ENCODE data around the gene MINDY4.

The MINDY4 gene

DNA sequence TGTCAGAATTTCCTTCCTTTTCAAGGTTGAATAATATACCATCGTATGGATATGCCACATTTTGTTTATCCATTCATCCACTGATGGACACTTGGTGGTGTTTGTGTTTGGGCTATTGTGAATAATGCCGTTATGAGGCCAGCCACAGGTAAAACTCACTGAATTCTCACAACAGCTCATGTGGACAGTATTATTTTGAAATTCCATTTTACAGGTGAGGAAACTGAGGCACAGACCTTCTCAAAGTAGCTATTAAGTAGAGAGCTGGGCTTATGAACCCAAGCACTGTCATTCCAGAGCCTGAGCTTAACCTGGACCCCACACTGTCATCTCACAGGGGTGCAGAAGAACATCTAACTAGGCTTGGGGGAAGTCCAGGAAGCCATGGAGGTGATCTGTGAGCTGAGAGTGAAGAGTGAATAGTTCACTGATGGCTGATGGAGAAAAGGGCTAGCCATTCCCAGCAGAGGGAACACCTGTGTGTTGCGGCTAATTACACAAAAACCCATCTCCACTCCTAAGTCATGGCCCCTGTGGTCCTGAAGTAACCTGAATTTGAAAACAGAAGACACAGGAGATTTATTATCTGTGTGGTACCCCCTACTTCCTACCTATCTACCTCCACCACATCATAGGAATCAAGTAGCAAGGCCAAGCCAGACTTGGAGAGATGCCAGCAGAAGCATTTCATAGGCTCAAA lies 10.6 kb upstream of the MINDY4 start:
- Histone ChIP-seq H3K4me1 (ENCODE audit: control insufficient read depth, low read depth, low read length) (no peaks in the 10 kb centered on the region), H3K36me3 (ENCODE audit: control insufficient read depth, low read depth, low read length) (no peaks in the 10 kb centered on the region), H3K9me3 (ENCODE audit: control insufficient read depth, low read depth, low read length) (no peaks in the 10 kb centered on the region), H3K9ac (ENCODE audit: low read length) (no peak overlapping the region), H3K4me3 (ENCODE audit: low read length) (no peak overlapping the region), H3K27me3 (ENCODE audit: control insufficient read depth, insufficient read depth, low read length) (peaks cover 3% of the 10 kb centered on the region), H3K27ac (ENCODE audit: low read length) (no peak overlapping the region)

DNA sequence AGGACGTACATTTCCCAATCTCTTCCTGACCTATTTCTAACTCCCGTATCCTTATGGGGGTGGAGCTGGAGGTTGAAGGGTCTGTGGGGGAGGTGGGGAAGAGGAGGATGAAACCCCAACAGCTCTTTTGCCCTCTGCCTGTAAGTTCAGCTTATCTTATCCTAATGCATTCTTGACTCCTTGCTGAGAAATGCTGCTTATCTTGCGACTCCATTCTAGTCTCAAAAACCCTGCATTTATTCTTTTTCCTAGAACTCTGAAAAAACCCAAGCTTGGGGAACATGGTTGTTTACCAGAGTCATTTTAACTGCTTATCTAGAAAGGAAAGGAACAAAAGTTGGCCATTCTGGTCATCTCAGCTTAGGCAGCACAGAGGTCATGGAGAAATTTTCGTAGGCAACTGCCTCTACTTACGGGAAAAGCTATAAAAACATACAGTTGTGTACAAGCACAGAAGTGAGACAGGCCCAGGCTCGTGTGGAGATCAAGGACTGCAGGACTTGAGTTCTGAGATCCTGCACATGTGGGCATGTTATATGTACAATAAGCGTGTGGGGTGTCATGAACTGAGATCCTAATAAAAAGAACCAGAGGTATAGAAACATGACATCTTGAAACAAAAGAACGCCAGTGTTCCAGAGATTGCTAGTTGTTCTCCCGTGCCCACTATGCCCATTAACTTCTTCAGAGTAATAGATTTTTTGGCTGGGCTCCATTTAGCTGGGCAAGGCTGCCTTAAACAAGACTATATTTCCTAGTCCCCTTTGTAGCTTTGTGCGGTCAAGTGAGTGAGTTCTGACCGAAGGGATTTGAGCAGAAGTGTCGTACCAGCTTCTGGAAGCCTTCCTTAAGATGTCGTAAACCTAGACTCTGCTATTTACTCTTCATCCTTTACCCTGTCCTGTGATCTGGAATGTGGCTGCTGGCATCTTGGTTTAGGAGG lies 9.7 kb upstream of the MINDY4 start:
- Histone ChIP-seq H3K9me3 (ENCODE audit: control insufficient read depth, low read depth, low read length) (no peaks in the 10 kb centered on the region), H3K4me1 (ENCODE audit: control insufficient read depth, low read depth, low read length) (no peaks in the 10 kb centered on the region), H3K36me3 (ENCODE audit: control insufficient read depth, low read depth, low read length) (no peaks in the 10 kb centered on the region), H3K27me3 (ENCODE audit: control insufficient read depth, insufficient read depth, low read length) (peaks cover 3% of the 10 kb centered on the region), H3K9ac (ENCODE audit: low read length) (no peak overlapping the region), H3K4me3 (ENCODE audit: low read length) (no peak overlapping the region), H3K27ac (ENCODE audit: low read length) (no peak overlapping the region)

DNA sequence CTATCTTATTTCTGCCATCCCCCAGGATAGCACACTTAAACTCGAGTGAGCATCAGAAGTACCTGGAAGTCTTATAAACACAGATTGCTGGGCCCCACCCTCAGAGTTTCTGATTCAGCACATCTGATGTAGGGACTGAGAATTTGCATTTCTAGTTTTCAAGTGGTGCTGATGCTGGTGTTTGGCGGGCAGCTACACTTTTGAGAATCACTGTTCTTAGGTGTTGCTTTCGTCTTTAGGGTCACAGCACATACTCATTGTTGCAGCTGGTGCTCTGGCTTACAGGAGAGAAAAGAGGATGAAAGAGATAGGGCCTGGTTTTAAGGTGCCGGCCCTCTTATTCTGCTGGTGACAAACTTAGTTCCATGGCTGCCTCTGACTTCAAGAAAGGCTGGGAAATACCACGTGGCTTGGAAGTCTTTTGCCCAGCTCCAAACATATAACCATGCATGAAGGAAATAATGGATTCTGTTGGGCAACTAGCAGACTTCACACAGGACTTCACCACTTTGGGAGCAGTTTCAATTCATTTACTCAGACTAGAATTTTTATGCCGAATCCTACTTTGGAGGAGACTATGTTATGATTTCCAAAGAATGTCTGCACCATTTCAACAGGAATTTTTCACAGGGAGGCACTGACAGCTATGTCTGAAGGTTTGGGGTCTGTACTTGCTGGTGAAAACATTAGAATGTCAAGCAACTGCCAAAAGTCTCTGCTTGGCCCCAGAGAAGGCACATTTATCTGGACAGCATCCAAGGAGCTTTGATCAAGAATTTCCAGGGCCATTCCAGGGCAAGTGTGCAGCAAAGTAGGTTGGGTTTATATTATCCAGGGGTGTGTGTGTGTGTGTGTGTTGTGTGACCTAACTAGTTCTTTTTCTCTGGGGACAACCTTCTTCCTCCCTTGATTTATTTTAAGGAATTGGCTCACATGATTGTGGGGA lies 6.9 kb upstream of the MINDY4 start:
- H3K9me3 ChIP-seq (ENCODE audit: control insufficient read depth, low read depth, low read length): no peaks in the 10 kb centered on the region
- no peak overlapping the region for H3K9ac ChIP-seq (ENCODE audit: low read length)
- no peak overlapping the region for H3K4me3 ChIP-seq (ENCODE audit: low read length)
- H3K27ac ChIP-seq (ENCODE audit: low read length): no peak overlapping the region
- H3K36me3 ChIP-seq (ENCODE audit: control insufficient read depth, low read depth, low read length): no peaks in the 10 kb centered on the region
- H3K4me1 ChIP-seq (ENCODE audit: control insufficient read depth, low read depth, low read length): no peaks in the 10 kb centered on the region
- H3K27me3 ChIP-seq (ENCODE audit: control insufficient read depth, insufficient read depth, low read length): peaks cover 3% of the 10 kb centered on the region

DNA sequence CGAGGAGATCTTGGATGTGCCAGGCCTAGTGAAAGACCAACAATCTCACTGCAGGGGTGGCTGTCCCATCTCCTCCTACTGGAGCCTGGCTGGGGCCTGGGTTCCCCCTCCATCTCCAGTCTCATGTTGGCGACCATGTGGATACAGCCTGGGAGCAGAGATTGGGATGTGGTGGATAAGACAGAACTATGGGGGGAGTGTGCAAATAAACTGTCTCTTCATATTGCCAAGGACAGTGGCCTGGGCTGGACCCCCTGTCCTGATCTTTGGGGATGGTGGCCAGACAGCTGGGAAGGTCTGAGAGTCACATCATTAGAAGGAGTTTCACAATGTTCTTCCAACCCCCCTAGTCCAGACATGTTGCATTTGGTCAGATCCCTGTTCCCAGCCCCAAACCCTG lies 5.8 kb upstream of the MINDY4 start:
- H3K9ac ChIP-seq (ENCODE audit: low read length): no peak overlapping the region
- H3K27me3 ChIP-seq (ENCODE audit: control insufficient read depth, insufficient read depth, low read length): peaks cover 6% of the 10 kb centered on the region
- no peaks in the 10 kb centered on the region for H3K36me3 ChIP-seq (ENCODE audit: control insufficient read depth, low read depth, low read length)
- no peaks in the 10 kb centered on the region for H3K9me3 ChIP-seq (ENCODE audit: control insufficient read depth, low read depth, low read length)
- no peak overlapping the region for H3K4me3 ChIP-seq (ENCODE audit: low read length)
- H3K4me1 ChIP-seq (ENCODE audit: control insufficient read depth, low read depth, low read length): no peaks in the 10 kb centered on the region
- H3K27ac ChIP-seq (ENCODE audit: low read length): no peak overlapping the region

DNA sequence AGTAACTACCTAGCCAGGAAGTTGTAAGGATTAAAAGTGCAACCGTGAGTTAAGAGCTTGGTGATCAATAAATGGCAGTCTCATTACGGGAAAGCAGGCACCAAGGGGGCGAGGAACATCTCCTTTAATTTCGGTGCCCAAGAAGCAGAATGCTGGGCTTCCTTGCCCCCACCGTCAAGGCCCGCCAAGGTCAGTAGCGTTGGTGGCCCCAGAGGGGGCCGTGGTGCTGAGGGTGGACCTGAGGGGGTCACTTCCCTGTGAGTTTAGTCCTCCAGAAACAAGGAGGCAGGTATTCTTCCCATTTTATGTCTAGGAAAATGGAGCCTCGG lies 408 bp upstream of the MINDY4 start:
- Histone ChIP-seq H3K27ac (ENCODE audit: low read length) (no peak overlapping the region), H3K4me1 (ENCODE audit: control insufficient read depth, low read depth, low read length) (no peaks in the 10 kb centered on the region), H3K4me3 (ENCODE audit: low read length) (peak overlapping the region; percentile 77), H3K36me3 (ENCODE audit: control insufficient read depth, low read depth, low read length) (no peaks in the 10 kb centered on the region), H3K27me3 (ENCODE audit: control insufficient read depth, insufficient read depth, low read length) (peaks cover 4% of the 10 kb centered on the region), H3K9me3 (ENCODE audit: control insufficient read depth, low read depth, low read length) (no peaks in the 10 kb centered on the region), H3K9ac (ENCODE audit: low read length) (peak overlapping the region; percentile 12)

DNA sequence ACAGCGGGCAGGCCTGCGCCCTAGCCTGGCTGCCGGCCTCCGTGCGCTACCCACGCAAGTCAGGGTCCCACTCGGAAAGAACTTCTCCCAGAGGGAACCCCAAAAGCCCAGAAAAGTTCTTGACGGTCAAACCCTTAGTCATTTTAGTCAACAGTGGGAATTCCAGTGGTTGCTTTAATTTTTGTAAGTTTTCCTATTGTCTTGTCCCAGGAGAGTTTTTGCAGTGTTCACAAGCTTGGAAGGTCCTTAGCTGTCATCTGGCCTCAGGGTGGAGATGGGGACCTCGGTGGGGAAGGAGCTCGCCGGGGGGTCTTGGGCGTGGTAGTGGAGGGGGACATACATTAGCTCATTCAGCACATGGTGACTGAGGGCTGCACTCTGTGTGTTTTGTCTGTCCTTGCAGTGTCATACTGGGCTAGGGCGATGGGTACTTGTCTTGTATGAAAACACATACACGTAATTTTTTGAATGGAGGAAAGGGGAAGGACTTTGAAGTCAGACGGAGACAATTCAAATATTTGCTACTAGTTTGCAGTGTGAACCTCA lies 736 bp downstream of the MINDY4 start:
- no peak overlapping the region for H3K27ac ChIP-seq (ENCODE audit: low read length)
- H3K27me3 ChIP-seq (ENCODE audit: control insufficient read depth, insufficient read depth, low read length): peaks cover 4% of the 10 kb centered on the region
- H3K9me3 ChIP-seq (ENCODE audit: control insufficient read depth, low read depth, low read length): no peaks in the 10 kb centered on the region
- H3K4me1 ChIP-seq (ENCODE audit: control insufficient read depth, low read depth, low read length): no peaks in the 10 kb centered on the region
- peak overlapping the region; percentile 77 for H3K4me3 ChIP-seq (ENCODE audit: low read length)
- H3K9ac ChIP-seq (ENCODE audit: low read length): peak overlapping the region; percentile 71
- H3K36me3 ChIP-seq (ENCODE audit: control insufficient read depth, low read depth, low read length): no peaks in the 10 kb centered on the region

DNA sequence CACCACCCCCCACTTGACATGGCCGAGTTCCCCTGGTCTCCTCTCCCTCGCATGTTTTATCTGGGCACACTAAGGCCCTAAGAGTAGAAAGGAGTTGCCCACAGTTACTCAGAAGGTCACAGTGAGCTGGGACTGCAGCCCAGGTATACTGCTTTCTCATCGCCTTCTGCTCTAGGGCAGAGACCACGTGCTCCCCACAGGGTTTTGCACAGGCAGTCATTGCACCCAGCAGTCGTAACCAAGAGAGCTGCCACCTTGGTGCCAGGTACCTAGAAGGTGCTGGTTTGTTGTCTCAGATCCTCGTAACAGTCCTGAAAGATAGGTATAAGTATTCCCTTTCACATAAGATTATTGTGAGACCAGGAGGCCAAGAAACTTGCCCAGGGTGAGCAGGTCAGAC lies 1.8 kb downstream of the MINDY4 start:
- Histone ChIP-seq H3K27ac (ENCODE audit: low read length) (no peak overlapping the region), H3K4me3 (ENCODE audit: low read length) (no peak overlapping the region), H3K27me3 (ENCODE audit: control insufficient read depth, insufficient read depth, low read length) (peaks cover 4% of the 10 kb centered on the region), H3K9ac (ENCODE audit: low read length) (no peak overlapping the region), H3K4me1 (ENCODE audit: control insufficient read depth, low read depth, low read length) (no peaks in the 10 kb centered on the region), H3K36me3 (ENCODE audit: control insufficient read depth, low read depth, low read length) (no peaks in the 10 kb centered on the region), H3K9me3 (ENCODE audit: control insufficient read depth, low read depth, low read length) (no peaks in the 10 kb centered on the region)

DNA sequence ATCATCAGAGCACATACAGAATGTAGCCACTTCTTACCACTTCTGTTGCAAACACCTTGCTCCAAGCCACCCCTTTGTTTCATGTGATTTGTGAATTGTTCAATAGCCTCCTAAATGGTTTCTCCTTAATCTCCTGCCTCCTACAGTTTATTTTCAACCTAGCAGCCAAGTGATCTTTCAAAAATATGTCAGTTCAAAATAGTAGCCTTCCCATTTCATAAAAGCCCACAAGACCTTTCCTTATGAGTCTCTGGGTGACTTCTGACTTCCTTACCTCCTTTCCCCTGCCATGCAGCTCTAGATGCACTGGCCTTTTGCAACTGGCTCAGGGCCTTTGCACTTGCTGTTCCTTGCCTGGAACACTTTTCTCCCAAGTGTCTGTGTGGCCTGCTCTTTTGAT lies 4.8 kb downstream of the MINDY4 start:
- Histone ChIP-seq H3K27ac (ENCODE audit: low read length) (no peak overlapping the region), H3K9me3 (ENCODE audit: control insufficient read depth, low read depth, low read length) (no peaks in the 10 kb centered on the region), H3K27me3 (ENCODE audit: control insufficient read depth, insufficient read depth, low read length) (no peaks in the 10 kb centered on the region), H3K4me3 (ENCODE audit: low read length) (no peak overlapping the region), H3K36me3 (ENCODE audit: control insufficient read depth, low read depth, low read length) (no peaks in the 10 kb centered on the region), H3K4me1 (ENCODE audit: control insufficient read depth, low read depth, low read length) (no peaks in the 10 kb centered on the region), H3K9ac (ENCODE audit: low read length) (no peak overlapping the region)

DNA sequence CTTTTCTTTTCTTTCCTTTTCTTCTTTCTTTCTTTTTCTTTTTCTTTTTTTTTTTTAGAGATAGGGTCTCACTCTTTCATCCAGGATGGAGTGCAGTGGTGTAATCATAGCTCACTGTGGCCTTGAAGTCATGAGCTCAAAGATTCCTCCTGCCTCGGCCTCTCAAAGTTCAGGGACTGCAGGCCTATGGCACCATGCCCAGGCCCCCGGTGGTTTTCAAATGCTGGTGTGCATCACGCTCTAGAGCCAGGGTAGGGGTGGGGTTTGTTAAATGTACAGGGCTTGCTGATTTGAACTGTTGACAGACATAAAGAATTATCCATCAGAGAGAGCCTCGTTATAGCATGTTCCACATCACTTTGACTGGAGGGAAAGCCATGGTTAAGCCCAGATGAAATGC lies 5.8 kb downstream of the MINDY4 start:
- Histone ChIP-seq H3K9ac (ENCODE audit: low read length) (no peak overlapping the region), H3K4me3 (ENCODE audit: low read length) (no peak overlapping the region), H3K9me3 (ENCODE audit: control insufficient read depth, low read depth, low read length) (no peaks in the 10 kb centered on the region), H3K4me1 (ENCODE audit: control insufficient read depth, low read depth, low read length) (no peaks in the 10 kb centered on the region), H3K27me3 (ENCODE audit: control insufficient read depth, insufficient read depth, low read length) (no peaks in the 10 kb centered on the region), H3K36me3 (ENCODE audit: control insufficient read depth, low read depth, low read length) (no peaks in the 10 kb centered on the region), H3K27ac (ENCODE audit: low read length) (no peak overlapping the region)

DNA sequence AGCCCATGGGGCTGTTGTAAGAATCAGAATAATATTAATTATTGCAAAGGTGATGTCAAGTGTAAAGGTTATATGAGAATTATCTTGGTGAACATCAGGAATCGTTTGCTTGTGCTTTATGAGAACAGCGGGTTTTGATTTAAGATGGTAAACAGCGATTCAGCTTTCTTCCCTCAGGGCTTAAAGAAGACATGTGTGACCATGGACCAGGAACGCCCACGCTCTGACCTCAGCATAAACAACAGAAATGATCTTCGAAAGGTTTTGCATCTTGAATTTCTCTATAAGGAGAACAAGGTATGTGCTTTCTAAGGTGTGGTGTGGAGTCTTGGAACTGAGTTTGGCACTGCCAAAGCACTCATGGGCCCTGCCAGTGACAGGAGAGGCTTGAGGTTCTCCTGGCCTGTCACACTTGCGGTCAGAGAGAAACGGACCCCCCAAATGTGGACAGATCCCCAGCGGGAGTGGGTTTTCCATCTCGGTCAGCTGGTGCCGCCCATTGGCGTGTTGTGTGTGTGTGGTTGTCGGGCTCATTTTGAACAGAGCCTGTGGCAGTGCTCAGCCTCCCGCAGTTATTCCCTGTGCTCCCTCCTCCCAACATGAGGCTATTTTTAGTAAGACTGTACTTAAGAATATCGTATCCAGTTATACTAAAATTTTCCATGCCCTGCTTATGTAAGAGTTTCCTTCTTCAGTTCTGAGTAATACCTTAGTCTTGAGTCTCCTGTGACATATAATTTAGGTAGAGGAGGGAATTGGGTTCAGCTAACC lies 7.2 kb downstream of the MINDY4 start:
- H3K36me3 ChIP-seq (ENCODE audit: control insufficient read depth, low read depth, low read length): no peaks in the 10 kb centered on the region
- no peak overlapping the region for H3K9ac ChIP-seq (ENCODE audit: low read length)
- no peaks in the 10 kb centered on the region for H3K27me3 ChIP-seq (ENCODE audit: control insufficient read depth, insufficient read depth, low read length)
- no peak overlapping the region for H3K4me3 ChIP-seq (ENCODE audit: low read length)
- H3K4me1 ChIP-seq (ENCODE audit: control insufficient read depth, low read depth, low read length): no peaks in the 10 kb centered on the region
- no peaks in the 10 kb centered on the region for H3K9me3 ChIP-seq (ENCODE audit: control insufficient read depth, low read depth, low read length)
- H3K27ac ChIP-seq (ENCODE audit: low read length): no peak overlapping the region

Measured in iPS-18a (cell line).